SJSA1 (cell line): ENCODE measurements around the gene ZNF132. TPM values are rescaled to one million over a fixed set of nuclear protein-coding genes. Genes with fewer than 3 reads are reported as not detected.

Experiments used
- DNase-seq, 2 experiments: peaks; one replicate each; pipeline ENCODE4 v3.0.0-alpha.2; 2015 to 2020; ENCODE audit warnings: low spot score in 2 of 2, low read depth in 1 of 2
- H3K27ac ChIP-seq: fragments of 250-450 bp; sonication (Bioruptor Pico); 2 replicates; pipeline ENCODE4 v1.5.1; 2020; ENCODE audit warnings: mild to moderate bottlenecking, moderate library complexity
- H3K27me3 ChIP-seq: fragments of 250-450 bp; sonication (Bioruptor Pico); replicated peaks from 2 replicates; pipeline ENCODE4 v1.5.1; 2020; ENCODE audit warnings: mild to moderate bottlenecking, moderate library complexity
- H3K36me3 ChIP-seq: fragments of 250-450 bp; sonication (Bioruptor Pico); 2 replicates; pipeline ENCODE4 v1.5.1; 2020; ENCODE audit warnings: mild to moderate bottlenecking
- H3K4me1 ChIP-seq: fragments of 250-450 bp; sonication (Bioruptor Pico); replicated peaks from 2 replicates; pipeline ENCODE4 v1.6.1; 2021; ENCODE audit warnings: mild to moderate bottlenecking
- H3K4me3 ChIP-seq: fragments of 250-450 bp; sonication (Bioruptor Pico); 2 replicates; pipeline ENCODE4 v1.5.1; 2020; ENCODE audit warnings: mild to moderate bottlenecking
- H3K9me3 ChIP-seq: fragments of 250-450 bp; sonication (Bioruptor Pico); replicated peaks from 2 replicates; pipeline ENCODE4 v1.5.1; 2020; ENCODE audit warnings: mild to moderate bottlenecking
- total RNA-seq: library from RNA; depleted of rRNA; stranded (reverse); fragments of >200 nt; shearing (Covaris generic); gene quantifications from 2 replicates; pipeline ENCODE4 v1.2.3, GENCODE V29; 2014

ZNF132 gene
- total RNA-seq, 1 experiment from 2014 or later: 6.0 TPM

- H3K4me3 ChIP-seq: no peak overlapping the region
- no peaks in the 10 kb centered on the region for H3K27me3 ChIP-seq
- no peak for DNase-seq
- H3K36me3 ChIP-seq: peaks cover 47% of the 10 kb centered on the region
- peaks cover 8% of the 10 kb centered on the region for H3K4me1 ChIP-seq
- no peak overlapping the region for H3K27ac ChIP-seq
- no peaks in the 10 kb centered on the region for H3K9me3 ChIP-seq
These were observed 43.0 kb downstream of the ZNF132 start for GRCh38 chr19:58396691-58397532.

- Histone ChIP-seq H3K4me3 (no peak overlapping the region), H3K27me3 (no peaks in the 10 kb centered on the region), H3K36me3 (peaks cover 55% of the 10 kb centered on the region), H3K27ac (no peak overlapping the region), H3K9me3 (no peaks in the 10 kb centered on the region), H3K4me1 (peaks cover 7% of the 10 kb centered on the region)
- no peak for DNase-seq
These were observed 43.9 kb downstream of the ZNF132 start for GRCh38 chr19:58395979-58396627.

- Histone ChIP-seq H3K27ac (no peak within 1 kb of the TSS), H3K4me1 (peaks cover under 1% of the 10 kb centered on the region), H3K36me3 (peaks cover 62% of the 10 kb centered on the region), H3K4me3 (no peak within 1 kb of the TSS), H3K27me3 (no peaks in the 10 kb centered on the region), H3K9me3 (no peaks in the 10 kb centered on the region)
- no peak for DNase-seq
These were observed 44.6 kb downstream of the ZNF132 start, which contains the start of gene RNF225 for GRCh38 chr19:58395220-58395978. RNF225 (plus strand) TSS chr19:58395656; CDS start chr19:58396090, 434 bp downstream.

- Histone ChIP-seq H3K9me3 (no peaks in the 10 kb centered on the region), H3K4me1 (no peaks in the 10 kb centered on the region), H3K4me3 (no peak overlapping the region), H3K36me3 (peaks cover 66% of the 10 kb centered on the region), H3K27ac (no peak overlapping the region), H3K27me3 (no peaks in the 10 kb centered on the region)
- no peak for DNase-seq
These were observed 45.1 kb downstream of the ZNF132 start for GRCh38 chr19:58394821-58395219.

GRCh38 chr19:58393725-58394033 lies 46.3 kb downstream of the ZNF132 start:
- H3K36me3 ChIP-seq: peaks cover 78% of the 10 kb centered on the region
- no peak overlapping the region for H3K4me3 ChIP-seq
- H3K27me3 ChIP-seq: no peaks in the 10 kb centered on the region
- H3K9me3 ChIP-seq: no peaks in the 10 kb centered on the region
- H3K27ac ChIP-seq: no peak overlapping the region
- DNase-seq: no peak
- H3K4me1 ChIP-seq: no peaks in the 10 kb centered on the region

GRCh38 chr19:58392945-58393724 lies 46.8 kb downstream of the ZNF132 start:
- Histone ChIP-seq H3K4me3 (no peak overlapping the region), H3K27ac (no peak overlapping the region), H3K4me1 (peaks cover 2% of the 10 kb centered on the region), H3K27me3 (no peaks in the 10 kb centered on the region), H3K36me3 (peaks cover 83% of the 10 kb centered on the region), H3K9me3 (no peaks in the 10 kb centered on the region)
- DNase-seq: no peak

GRCh38 chr19:58388175-58388526 lies 51.8 kb downstream of the ZNF132 start:
- no peaks in the 10 kb centered on the region; the same call in 1 of the 2 replicates for H3K9me3 ChIP-seq
- H3K27ac ChIP-seq: no peak overlapping the region

GRCh38 chr19:58387338-58388174 lies 52.4 kb downstream of the ZNF132 start:
- Histone ChIP-seq H3K36me3 (peaks cover 56% of the 10 kb centered on the region), H3K27ac (peak overlapping the region; percentile 13), H3K4me3 (peak overlapping the region; percentile 53), H3K27me3 (no peaks in the 10 kb centered on the region), H3K4me1 (peaks cover 18% of the 10 kb centered on the region), H3K9me3 (no peaks in the 10 kb centered on the region; the same call in 1 of the 2 replicates)
- no peak for DNase-seq

More at GRCh38 chr19:58388175-58388526, 51.8 kb downstream of the ZNF132 start:
- peaks cover 18% of the 10 kb centered on the region for H3K4me1 ChIP-seq
- H3K27me3 ChIP-seq: no peaks in the 10 kb centered on the region
- DNase-seq: no peak
- peaks cover 62% of the 10 kb centered on the region for H3K36me3 ChIP-seq
- H3K4me3 ChIP-seq: peak overlapping the region; percentile 53

- no peaks in the 10 kb centered on the region; the same call in 1 of the 2 replicates for H3K9me3 ChIP-seq
These were observed 53.2 kb downstream of the ZNF132 start, which contains the start of gene RPS5 for GRCh38 chr19:58386576-58387337. RPS5 (plus strand) TSS chr19:58387269; CDS start chr19:58388138, 869 bp downstream.

GRCh38 chr19:58385891-58386575 lies 53.9 kb downstream of the ZNF132 start:
- peaks cover 21% of the 10 kb centered on the region for H3K4me1 ChIP-seq
- H3K27me3 ChIP-seq: no peaks in the 10 kb centered on the region
- H3K27ac ChIP-seq: peak overlapping the region; percentile 86
- DNase-seq: no peak
- H3K4me3 ChIP-seq: peak overlapping the region; percentile 53
- no peaks in the 10 kb centered on the region; the same call in 1 of the 2 replicates for H3K9me3 ChIP-seq
- H3K36me3 ChIP-seq: peaks cover 41% of the 10 kb centered on the region

More at GRCh38 chr19:58386576-58387337, 53.2 kb downstream of the ZNF132 start, which contains the start of gene RPS5:
- H3K27me3 ChIP-seq: no peaks in the 10 kb centered on the region
- H3K36me3 ChIP-seq: peaks cover 48% of the 10 kb centered on the region
- H3K27ac ChIP-seq: peak within 1 kb of the TSS; percentile 86
- DNase-seq: peak; percentile 92 to 97
- peak within 1 kb of the TSS; percentile 53 for H3K4me3 ChIP-seq
- H3K4me1 ChIP-seq: peaks cover 20% of the 10 kb centered on the region

GRCh38 chr19:58385313-58385890 lies 54.6 kb downstream of the ZNF132 start:
- H3K4me3 ChIP-seq: no peak overlapping the region
- no peaks in the 10 kb centered on the region; the same call in 1 of the 2 replicates for H3K9me3 ChIP-seq
- no peaks in the 10 kb centered on the region for H3K27me3 ChIP-seq
- peaks cover 35% of the 10 kb centered on the region for H3K36me3 ChIP-seq
- no peak for DNase-seq
- no peak overlapping the region for H3K27ac ChIP-seq
- peaks cover 21% of the 10 kb centered on the region for H3K4me1 ChIP-seq
